Gastrocnemius medialis (tissue), 4 donors: ENCODE results near the gene SIRPD.

Source experiments
- POLR2A ChIP-seq, 2 donors: fragments of 450-650 bp; IDR thresholded peaks; one replicate each; pipeline ENCODE4 v1.6.1; 2017; ENCODE audit warnings: antibody characterized with exemption in 2 of 2, mild to moderate bottlenecking in 2 of 2, moderate library complexity in 2 of 2
- TF ChIP-seq, protein P1 (sequence below), 5 experiments: fragments of 450-650 bp in 3 of 5; fragments of 200-600 bp in 2 of 5; sonication (generic) in 2 of 5; IDR thresholded peaks in 4 of 5; conservative IDR thresholded peaks in 1 of 5; 1 replicate in 4 of 5; 2 replicates in 1 of 5; pipeline ENCODE4 v1.5.1; 2016 to 2019; ENCODE audit warnings: antibody characterized with exemption in 5 of 5, mild to moderate bottlenecking in 3 of 5, moderate library complexity in 3 of 5

DNA sequence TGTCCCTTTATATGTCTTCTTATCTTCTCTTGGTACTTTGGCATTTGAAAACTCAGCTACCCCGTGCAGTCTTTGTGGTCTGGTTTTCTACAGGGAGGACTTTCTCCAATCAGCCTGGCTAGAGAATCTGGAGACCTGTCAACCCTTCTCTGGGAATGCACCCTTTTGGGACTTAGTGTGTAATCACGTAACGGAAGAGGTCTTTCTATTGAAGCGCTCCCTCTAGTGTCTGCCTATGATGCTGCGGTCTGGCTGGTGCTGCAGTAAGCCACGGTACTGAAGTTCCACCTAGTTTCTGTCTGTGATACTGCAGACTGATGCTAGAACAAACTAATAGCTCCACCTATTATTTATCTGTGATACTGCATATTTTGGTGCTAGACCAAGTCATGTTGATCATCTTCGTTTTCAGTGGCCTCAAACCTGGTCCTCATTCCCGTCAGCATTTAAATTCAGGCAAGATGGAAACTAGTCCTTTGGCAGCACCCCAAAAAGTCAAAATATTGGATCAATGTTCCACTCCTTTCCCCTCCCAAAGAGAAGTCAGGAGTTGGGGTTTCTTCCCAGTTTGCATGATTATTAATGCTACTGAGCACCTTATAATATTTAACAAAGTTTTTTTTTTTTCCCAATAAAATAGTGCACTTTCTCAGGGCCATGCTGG is 53.8 kb downstream of the SIRPD start:
- TF ChIP-seq, protein P1, sequence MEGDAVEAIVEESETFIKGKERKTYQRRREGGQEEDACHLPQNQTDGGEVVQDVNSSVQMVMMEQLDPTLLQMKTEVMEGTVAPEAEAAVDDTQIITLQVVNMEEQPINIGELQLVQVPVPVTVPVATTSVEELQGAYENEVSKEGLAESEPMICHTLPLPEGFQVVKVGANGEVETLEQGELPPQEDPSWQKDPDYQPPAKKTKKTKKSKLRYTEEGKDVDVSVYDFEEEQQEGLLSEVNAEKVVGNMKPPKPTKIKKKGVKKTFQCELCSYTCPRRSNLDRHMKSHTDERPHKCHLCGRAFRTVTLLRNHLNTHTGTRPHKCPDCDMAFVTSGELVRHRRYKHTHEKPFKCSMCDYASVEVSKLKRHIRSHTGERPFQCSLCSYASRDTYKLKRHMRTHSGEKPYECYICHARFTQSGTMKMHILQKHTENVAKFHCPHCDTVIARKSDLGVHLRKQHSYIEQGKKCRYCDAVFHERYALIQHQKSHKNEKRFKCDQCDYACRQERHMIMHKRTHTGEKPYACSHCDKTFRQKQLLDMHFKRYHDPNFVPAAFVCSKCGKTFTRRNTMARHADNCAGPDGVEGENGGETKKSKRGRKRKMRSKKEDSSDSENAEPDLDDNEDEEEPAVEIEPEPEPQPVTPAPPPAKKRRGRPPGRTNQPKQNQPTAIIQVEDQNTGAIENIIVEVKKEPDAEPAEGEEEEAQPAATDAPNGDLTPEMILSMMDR (IDR thresholded peaks at IDR 0.05 in 4 of 5, conservative IDR thresholded peaks at IDR 0.05 in 1 of 5) = peak; percentile 29 to 65 (median 53)
- TF ChIP-seq POLR2A (IDR thresholded peaks at IDR 0.05) = no peak
